ENCODE measurements around the gene EFNA3. TPM values are rescaled to one million over a fixed set of nuclear protein-coding genes. Genes with fewer than 3 reads are reported as not detected.

The EFNA3 gene
- polyA plus RNA-seq, 1 experiment, result 0.56 TPM

DNA sequence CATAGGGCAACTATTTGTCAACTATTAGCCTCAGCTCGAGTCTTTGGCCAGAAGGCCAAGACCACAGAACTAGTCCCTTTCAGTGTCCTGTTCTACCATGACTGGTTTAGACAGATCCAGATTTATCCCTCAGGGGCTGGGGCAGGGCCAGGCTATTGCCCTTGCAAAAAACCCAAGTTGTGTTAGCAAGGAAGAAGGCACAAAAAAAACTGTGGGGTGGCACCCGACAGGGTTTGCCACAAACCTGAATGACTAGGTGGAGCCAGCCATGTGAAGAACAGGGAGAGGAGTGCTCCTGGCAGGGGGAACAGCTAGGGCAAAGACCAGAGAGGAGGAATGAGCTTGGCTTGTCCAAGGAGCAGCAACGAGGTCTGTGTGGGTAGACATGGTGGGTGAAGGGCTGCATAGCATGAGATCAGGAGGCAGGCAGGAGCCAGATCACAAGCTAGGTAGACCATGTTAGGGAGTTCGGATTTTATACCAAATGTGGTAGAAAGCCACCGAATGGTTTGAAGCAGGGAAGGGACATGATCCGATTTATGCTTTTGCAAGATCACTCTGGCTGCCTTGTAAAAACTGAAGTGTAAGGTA lies 40.7 kb upstream of the EFNA3 start:
- peaks cover 41% of the 10 kb centered on the region for H3K27me3 ChIP-seq (ENCODE audit: control insufficient read depth, insufficient read depth, low read length)
- no peak overlapping the region for H3K27ac ChIP-seq (ENCODE audit: low read depth, low read length)
- H3K4me3 ChIP-seq (ENCODE audit: low read depth, low read length), result no peak overlapping the region
- POLR2A ChIA-PET, result interaction anchor here (0.7 kb wide), 1 partner anchor 1452 kb away, joined by 11 read pairs; no protein-coding TSS in a partner anchor
- CTCF ChIA-PET, result interaction anchor here (1.6 to 4.6 kb wide), 3 partner anchors 13 to 47 kb away, joined by 7 to 32 read pairs (median 17); partner anchors contain the start of gene ADAM15
- no peak for DNase-seq (ENCODE audit: low read depth, low spot score)
- no peaks in the 10 kb centered on the region for H3K9me3 ChIP-seq (ENCODE audit: control insufficient read depth, insufficient read depth, low read length)
- TF ChIP-seq, protein P1, sequence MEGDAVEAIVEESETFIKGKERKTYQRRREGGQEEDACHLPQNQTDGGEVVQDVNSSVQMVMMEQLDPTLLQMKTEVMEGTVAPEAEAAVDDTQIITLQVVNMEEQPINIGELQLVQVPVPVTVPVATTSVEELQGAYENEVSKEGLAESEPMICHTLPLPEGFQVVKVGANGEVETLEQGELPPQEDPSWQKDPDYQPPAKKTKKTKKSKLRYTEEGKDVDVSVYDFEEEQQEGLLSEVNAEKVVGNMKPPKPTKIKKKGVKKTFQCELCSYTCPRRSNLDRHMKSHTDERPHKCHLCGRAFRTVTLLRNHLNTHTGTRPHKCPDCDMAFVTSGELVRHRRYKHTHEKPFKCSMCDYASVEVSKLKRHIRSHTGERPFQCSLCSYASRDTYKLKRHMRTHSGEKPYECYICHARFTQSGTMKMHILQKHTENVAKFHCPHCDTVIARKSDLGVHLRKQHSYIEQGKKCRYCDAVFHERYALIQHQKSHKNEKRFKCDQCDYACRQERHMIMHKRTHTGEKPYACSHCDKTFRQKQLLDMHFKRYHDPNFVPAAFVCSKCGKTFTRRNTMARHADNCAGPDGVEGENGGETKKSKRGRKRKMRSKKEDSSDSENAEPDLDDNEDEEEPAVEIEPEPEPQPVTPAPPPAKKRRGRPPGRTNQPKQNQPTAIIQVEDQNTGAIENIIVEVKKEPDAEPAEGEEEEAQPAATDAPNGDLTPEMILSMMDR (IDR thresholded peaks at IDR 0.05; ENCODE audit: low read depth, low read length), result no peak

DNA sequence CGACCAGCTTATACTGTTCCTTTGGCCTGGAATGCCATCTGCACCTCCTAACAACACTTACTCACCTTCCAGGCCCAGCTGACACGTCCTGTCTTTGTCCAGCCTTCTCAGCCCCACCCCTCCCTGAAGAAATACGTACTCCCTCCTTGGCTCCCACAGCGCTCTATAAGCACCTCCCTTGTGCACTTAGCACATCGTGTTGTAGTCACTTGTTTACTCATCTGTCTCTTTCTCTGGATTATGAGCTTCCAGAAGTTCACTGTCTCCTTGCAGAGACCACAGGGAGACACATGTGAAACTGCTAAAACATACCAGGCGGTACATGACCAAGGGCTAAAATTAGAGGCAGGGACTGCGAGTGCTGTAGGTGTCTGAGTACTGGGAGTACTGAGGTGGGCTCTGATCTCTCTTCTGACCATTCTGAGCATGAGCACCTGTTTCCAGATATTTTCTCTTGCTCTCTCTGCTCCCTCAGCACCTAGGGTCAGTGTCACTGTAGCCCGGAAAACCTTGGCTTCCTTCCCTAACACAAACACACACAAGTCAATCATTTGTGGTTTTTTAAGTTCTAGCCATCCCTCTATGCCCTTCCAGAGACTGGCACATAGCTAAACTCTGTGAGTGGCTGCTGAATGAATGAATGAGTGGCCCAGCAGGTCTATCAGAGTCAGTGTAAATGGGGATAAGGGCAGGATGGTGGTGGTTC lies 39.9 kb upstream of the EFNA3 start:
- no peak overlapping the region for H3K27ac ChIP-seq (ENCODE audit: low read depth, low read length)
- CTCF ChIA-PET, result interaction anchor here (0.9 to 4.6 kb wide), 4 partner anchors 12 to 53 kb away, joined by 3 to 32 read pairs (median 12); partner anchors contain the start of gene ADAM15
- H3K9me3 ChIP-seq (ENCODE audit: control insufficient read depth, insufficient read depth, low read length), result no peaks in the 10 kb centered on the region
- no peak for DNase-seq (ENCODE audit: low read depth, low spot score)
- no peak overlapping the region for H3K4me3 ChIP-seq (ENCODE audit: low read depth, low read length)
- peaks cover 41% of the 10 kb centered on the region for H3K27me3 ChIP-seq (ENCODE audit: control insufficient read depth, insufficient read depth, low read length)
- TF ChIP-seq, protein P1 (IDR thresholded peaks at IDR 0.05; ENCODE audit: low read depth, low read length), result no peak
- POLR2A ChIA-PET, result no interaction called here

DNA sequence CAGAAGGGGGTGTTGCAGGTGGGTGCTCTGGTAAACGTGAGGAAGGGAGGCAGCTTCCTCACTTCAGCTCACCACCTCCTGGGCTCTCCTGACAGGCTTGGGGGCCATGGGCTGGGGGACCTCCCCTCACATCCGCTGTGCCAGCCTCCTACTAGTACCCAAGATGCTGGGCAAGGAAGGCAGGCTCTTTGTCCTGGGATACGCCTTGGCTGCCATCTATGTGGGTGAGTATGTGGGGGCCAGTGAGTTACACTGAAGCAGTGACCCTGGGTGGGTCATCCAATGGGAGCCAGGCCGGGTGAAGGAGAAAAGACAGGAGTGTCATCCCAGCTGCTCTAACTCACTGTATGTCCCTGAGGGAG lies 39.3 kb upstream of the EFNA3 start:
- POLR2A ChIA-PET, result no interaction called here
- CTCF ChIA-PET, result interaction anchor here (0.9 to 4.6 kb wide), 3 partner anchors 23 to 52 kb away, joined by 3 to 32 read pairs (median 17); no protein-coding TSS in a partner anchor
- TF ChIP-seq, protein P1 (IDR thresholded peaks at IDR 0.05; ENCODE audit: low read depth, low read length), result no peak
- no peaks in the 10 kb centered on the region for H3K9me3 ChIP-seq (ENCODE audit: control insufficient read depth, insufficient read depth, low read length)
- H3K27me3 ChIP-seq (ENCODE audit: control insufficient read depth, insufficient read depth, low read length), result peaks cover 36% of the 10 kb centered on the region
- DNase-seq (ENCODE audit: low read depth, low spot score), result no peak
- no peak overlapping the region for H3K4me3 ChIP-seq (ENCODE audit: low read depth, low read length)
- no peak overlapping the region for H3K27ac ChIP-seq (ENCODE audit: low read depth, low read length)

DNA sequence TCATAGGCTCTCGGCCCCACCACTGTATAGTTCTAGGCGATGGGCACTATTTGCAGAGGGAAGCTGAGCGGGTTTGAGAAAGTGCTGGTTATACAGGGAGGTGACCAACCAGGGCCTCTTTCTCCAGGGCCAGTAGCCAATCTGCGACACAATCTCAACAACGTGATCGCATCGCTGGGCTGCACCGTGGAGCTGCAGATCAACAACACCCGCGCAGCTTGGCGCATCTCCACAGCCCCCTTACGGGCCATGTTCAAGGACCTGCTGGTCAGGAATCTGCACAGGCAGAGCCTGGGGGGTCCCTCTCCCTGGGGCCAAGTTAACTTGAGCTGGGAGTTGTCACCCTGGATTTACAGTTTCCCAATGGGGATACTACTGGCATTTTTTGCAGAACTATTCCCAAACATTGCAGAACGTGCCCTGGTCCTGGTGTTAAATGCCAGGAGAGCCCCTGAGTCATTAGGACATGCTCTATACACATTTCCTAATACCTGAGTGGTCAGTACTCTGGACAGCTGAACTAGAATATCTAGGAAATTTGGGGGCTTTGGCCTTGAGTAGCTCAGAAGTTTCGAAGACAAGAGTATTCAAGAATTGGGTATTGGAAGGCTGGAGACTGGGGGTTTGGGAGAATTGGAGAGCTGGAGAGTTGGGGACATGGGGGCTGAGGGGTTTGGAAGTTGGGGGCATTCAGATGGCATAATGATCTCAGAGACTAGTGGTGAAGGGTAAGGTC lies 38.1 kb upstream of the EFNA3 start:
- no peak overlapping the region for H3K4me3 ChIP-seq (ENCODE audit: low read depth, low read length)
- DNase-seq (ENCODE audit: low read depth, low spot score), result no peak
- no peak overlapping the region for H3K27ac ChIP-seq (ENCODE audit: low read depth, low read length)
- TF ChIP-seq, protein P1 (IDR thresholded peaks at IDR 0.05; ENCODE audit: low read depth, low read length), result no peak
- POLR2A ChIA-PET, result no interaction called here
- peaks cover 29% of the 10 kb centered on the region for H3K27me3 ChIP-seq (ENCODE audit: control insufficient read depth, insufficient read depth, low read length)
- no peaks in the 10 kb centered on the region for H3K9me3 ChIP-seq (ENCODE audit: control insufficient read depth, insufficient read depth, low read length)
- CTCF ChIA-PET, result interaction anchor here (0.7 to 4.6 kb wide), 7 partner anchors 8 to 128 kb away, joined by 3 to 32 read pairs (median 3); no protein-coding TSS in a partner anchor
